Heart right ventricle (tissue), 16 donors: ENCODE measurements around the gene HVCN1. TPM values are rescaled to one million over a fixed set of nuclear protein-coding genes. Genes with fewer than 3 reads are reported as not detected.

Experiments
- ATAC-seq, 8 donors: fragments of 200-7000 bp; cut with Tn5 transposase; one replicate each; pipeline ENCODE4 v1.9.1; 2020; ENCODE audit warnings: mild to moderate bottlenecking in 8 of 8, moderate library complexity in 8 of 8, moderate number of reproducible peaks in 1 of 8
- DNase-seq, 2 donors: peaks; one replicate each; pipeline ENCODE4 v3.0.0-alpha.2; 2020
- H3K27ac ChIP-seq, 10 donors: fragments of 200-600 bp; sonication (generic) in 2 of 10; one replicate each; pipeline versions ENCODE4 v1.5.0 to v1.8.0; 2020 to 2022; ENCODE audit warnings: mild to moderate bottlenecking in 3 of 10
- H3K27me3 ChIP-seq, 7 donors: fragments of 200-600 bp; one replicate each; pipeline ENCODE4 v1.8.0; 2021 to 2022; ENCODE audit warnings: mild to moderate bottlenecking in 2 of 7
- H3K36me3 ChIP-seq, 9 donors: fragments of 200-600 bp; sonication (generic) in 1 of 9; one replicate each; pipeline versions ENCODE4 v1.5.0 to v1.8.0; 2020 to 2022; ENCODE audit warnings: mild to moderate bottlenecking in 2 of 9
- H3K4me1 ChIP-seq, 9 donors: fragments of 200-600 bp; sonication (generic) in 1 of 9; one replicate each; pipeline versions ENCODE4 v1.5.0 to v1.8.0; 2020 to 2022; ENCODE audit warnings: mild to moderate bottlenecking in 4 of 9
- H3K4me3 ChIP-seq, 10 donors: fragments of 200-600 bp; sonication (generic) in 2 of 10; one replicate each; pipeline versions ENCODE4 v1.5.0 to v1.8.0; 2020 to 2022; ENCODE audit warnings: mild to moderate bottlenecking in 7 of 10, moderate library complexity in 2 of 10
- H3K9me3 ChIP-seq, 11 donors: fragments of 200-600 bp in 10 of 11; sonication (generic) in 2 of 11; one replicate each; pipeline versions ENCODE4 v1.5.0 to v1.8.0; 2013 to 2022; ENCODE audit warnings: mild to moderate bottlenecking in 2 of 11, control low read depth in 1 of 11, moderate library complexity in 1 of 11
- WGBS, 2 donors: extraction: QIAGEN DNeasy Blood & Tissue Kit; methylation state at CpG; one replicate each; pipeline ENCODE4 v1.1.7; 2013; ENCODE audit warnings: inconsistent platforms in 1 of 2; 5-methylcytosine and 5-hydroxymethylcytosine counted together
- intact Hi-C, 10 donors: fragments of 100-400 bp; cut with DNase I; formaldehyde crosslinking; loops; one replicate each; pipeline versions ENCODE4 v1.11.1 to v1.14.2; 2022
- polyA plus RNA-seq, 2 donors: library from polyadenylated mRNA; stranded (reverse); fragments of 200-250 nt; gene quantifications; one replicate each; pipeline ENCODE4 v1.2.3, GENCODE V29; 2013
- total RNA-seq, 10 donors: library from RNA; stranded (reverse); fragmentation: NEBNext Ultra II Directional in 3 of 10; extraction: Animal tissue kit (Norgen Biotek cat#: 25700) in 3 of 10; gene quantifications; one replicate each; pipeline versions ENCODE4 v1.2.1 to v1.2.4, GENCODE V29; 2021 to 2023
- TF ChIP-seq, protein P1 (sequence below), 9 donors: fragments of 200-600 bp; sonication (generic) in 2 of 9; IDR thresholded peaks; one replicate each; pipeline versions ENCODE4 v1.5.0 to v1.8.0; 2021 to 2022; ENCODE audit warnings: antibody characterized with exemption in 9 of 9, mild to moderate bottlenecking in 5 of 9, moderate library complexity in 1 of 9
- donor health status: Arrhythmogenic right ventricular cardiomyopathy.
- donor health status: ischemic (EF 13 %, LVEDD 7.1; RV severe dilation, severe dysfunction).
- donor health status: healthy with polysubstance abuse.
- donor health status: DM: no; HTN: yes; CAD: no.
- donor health status: DM: no; HTN: no; CAD: no.
- donor health status: ischemic (EF 25% LVEDD 6.9; RV normal size, moderate dysfunction).
- donor health status: ischemic (EF 25% LVEDD 5.7; RV mildly dilated, moderate dysfunction).
- donor health status: healthy.
- donor health status: DM: yes; HTN: yes; CAD: no.
- donor health status: Ischemic cardiomyopathy.
- donor health status: ischemic (EF 35%, LVEDD 5.7; RV mildly dilated, moderate dysfunction).
- donor health status: nonischemic (EF 11% LVEDD 7.7; RV severe dilation, severe dysfunction).
- donor health status: DM: yes; HTN: yes; CAD: no.
- donor health status: PGD.
- donor health status: ischemic (EF 29% LVEDD 5.4; RV normal size, mild dysfunction).
- donor health status: nonischemic (EF 23%, LVEDD 6.1; RV moderate dilation, normal function).

The HVCN1 gene
- total and polyA plus RNA-seq, 12 donors: 5.1 to 74.1 (median 10.9) TPM

DNA sequence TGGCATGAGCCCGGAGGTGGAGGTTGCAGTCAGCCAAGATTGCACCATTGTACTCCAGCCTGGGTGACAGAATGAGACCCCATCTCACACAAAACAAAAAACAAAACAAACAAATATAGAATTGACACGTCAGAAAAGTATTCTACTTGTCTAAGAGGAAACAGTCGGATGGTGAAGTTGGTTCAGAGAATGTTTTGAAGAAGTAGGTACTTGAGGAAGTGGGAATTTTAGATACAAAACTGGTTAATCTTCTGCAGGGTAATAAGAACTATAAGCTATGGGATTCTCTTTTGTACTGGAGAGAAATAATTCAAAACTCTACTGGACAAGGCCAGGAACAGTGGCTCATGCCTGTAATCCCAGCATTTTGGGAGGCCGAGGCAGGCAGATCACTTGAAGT lies 89.6 kb downstream of the HVCN1 start:
- 85 to 89% methylated on average over 4 of the region's 4 CpGs for WGBS, 2 donors
- intact Hi-C loops: loop anchor here in 2 of 10 donors (2.0 to 5.0 kb wide), 2 partner anchors 87 to 89 kb away; no protein-coding TSS in a partner anchor

More for the DNA sequence above, 89.6 kb downstream of the HVCN1 start:
- peaks cover 0 to 26% (median 0%) of the 10 kb centered on the region in 9 donors for H3K4me1 ChIP-seq
- H3K27ac ChIP-seq: peak overlapping the region in 1 of 10 donors; percentile 59
- no peaks in the 10 kb centered on the region for H3K27me3 ChIP-seq
- no peak for ATAC-seq
- TF ChIP-seq, protein P1, sequence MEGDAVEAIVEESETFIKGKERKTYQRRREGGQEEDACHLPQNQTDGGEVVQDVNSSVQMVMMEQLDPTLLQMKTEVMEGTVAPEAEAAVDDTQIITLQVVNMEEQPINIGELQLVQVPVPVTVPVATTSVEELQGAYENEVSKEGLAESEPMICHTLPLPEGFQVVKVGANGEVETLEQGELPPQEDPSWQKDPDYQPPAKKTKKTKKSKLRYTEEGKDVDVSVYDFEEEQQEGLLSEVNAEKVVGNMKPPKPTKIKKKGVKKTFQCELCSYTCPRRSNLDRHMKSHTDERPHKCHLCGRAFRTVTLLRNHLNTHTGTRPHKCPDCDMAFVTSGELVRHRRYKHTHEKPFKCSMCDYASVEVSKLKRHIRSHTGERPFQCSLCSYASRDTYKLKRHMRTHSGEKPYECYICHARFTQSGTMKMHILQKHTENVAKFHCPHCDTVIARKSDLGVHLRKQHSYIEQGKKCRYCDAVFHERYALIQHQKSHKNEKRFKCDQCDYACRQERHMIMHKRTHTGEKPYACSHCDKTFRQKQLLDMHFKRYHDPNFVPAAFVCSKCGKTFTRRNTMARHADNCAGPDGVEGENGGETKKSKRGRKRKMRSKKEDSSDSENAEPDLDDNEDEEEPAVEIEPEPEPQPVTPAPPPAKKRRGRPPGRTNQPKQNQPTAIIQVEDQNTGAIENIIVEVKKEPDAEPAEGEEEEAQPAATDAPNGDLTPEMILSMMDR (IDR thresholded peaks at IDR 0.05): no peak
- no peaks in the 10 kb centered on the region for H3K36me3 ChIP-seq
- DNase-seq: no peak
- H3K9me3 ChIP-seq: no peaks in the 10 kb centered on the region
- no peak overlapping the region for H3K4me3 ChIP-seq

Other genes with a start within 250 kb of the HVCN1 start
- 100 to 1,000 TPM in 2 of 10 donors, 10 to 100 TPM in 8; 71.9 to 168 (median 82.6) TPM for gene ARPC3, start 238.8 kb downstream of the HVCN1 start, total RNA-seq
- gene ARPC3, start 238.8 kb downstream of the HVCN1 start, polyA plus RNA-seq: 100 to 1,000 TPM; 195 to 212 TPM
- 10 to 100 TPM; 25.3 to 37.5 (median 31.1) TPM for gene GPN3, start 220.9 kb downstream of the HVCN1 start, total RNA-seq
- gene GPN3, start 220.9 kb downstream of the HVCN1 start, polyA plus RNA-seq: 10 to 100 TPM in 1 of 2 donors, 1 to 10 TPM in 1; 9.4 to 46.7 TPM
- 1 to 10 TPM; 2.4 to 9.2 (median 5.4) TPM for gene FAM216A, start 220.3 kb downstream of the HVCN1 start, total RNA-seq
- gene FAM216A, start 220.3 kb downstream of the HVCN1 start, polyA plus RNA-seq: 10 to 100 TPM in 1 of 2 donors, 1 to 10 TPM in 1; 8.1 to 27.2 TPM
- 100 to 1,000 TPM in 2 of 10 donors, 10 to 100 TPM in 8; 83.7 to 117 (median 91.5) TPM for gene VPS29, start 187.0 kb downstream of the HVCN1 start, total RNA-seq
- gene VPS29, start 187.0 kb downstream of the HVCN1 start, polyA plus RNA-seq: 100 to 1,000 TPM in 1 of 2 donors, 10 to 100 TPM in 1; 84.0 to 175 TPM
- gene RAD9B, start 186.8 kb downstream of the HVCN1 start, total RNA-seq: 1 to 10 TPM in 4 of 10 donors, under 1 TPM in 6; 0.23 to 1.6 (median 0.95) TPM
- 1 to 10 TPM in 1 of 2 donors, not detected in 1; 4.9 TPM for gene RAD9B, start 186.8 kb downstream of the HVCN1 start, polyA plus RNA-seq
- 100 to 1,000 TPM in 1 of 10 donors, 10 to 100 TPM in 9; 66.0 to 162 (median 79.4) TPM for gene PPTC7, start 105.8 kb downstream of the HVCN1 start, total RNA-seq
- gene PPTC7, start 105.8 kb downstream of the HVCN1 start, polyA plus RNA-seq: 10 to 100 TPM; 18.9 to 20.4 TPM
- gene TCTN1, start 75.0 kb downstream of the HVCN1 start, total RNA-seq: 10 to 100 TPM; 14.2 to 31.9 (median 25.2) TPM
- 10 to 100 TPM; 16.2 to 49.6 TPM for gene TCTN1, start 75.0 kb downstream of the HVCN1 start, polyA plus RNA-seq
- gene PPP1CC, start 53.8 kb upstream of the HVCN1 start, total RNA-seq: 100 to 1,000 TPM; 116 to 248 (median 137) TPM
- 10 to 100 TPM; 66.0 to 84.2 TPM for gene PPP1CC, start 53.8 kb upstream of the HVCN1 start, polyA plus RNA-seq
- not detected for gene CCDC63, start 157.9 kb upstream of the HVCN1 start, total RNA-seq
- gene CCDC63, start 157.9 kb upstream of the HVCN1 start, polyA plus RNA-seq: not detected
- gene MYL2, start 231.5 kb upstream of the HVCN1 start, total RNA-seq: over 10,000 TPM; 10,671 to 56,186 (median 34,210) TPM
- over 10,000 TPM in 1 of 2 donors, 1,000 to 10,000 TPM in 1; 9,270 to 14,204 TPM for gene MYL2, start 231.5 kb upstream of the HVCN1 start, polyA plus RNA-seq